ENCODE data around the gene TCEA2.

TCEA2 gene

GRCh38 chr20:64041781-64042053, 21.3 kb upstream of the TCEA2 start:
- H3K36me3 ChIP-seq (ENCODE audit: insufficient read depth, insufficient read length, low read length), result no peaks in the 10 kb centered on the region
- peaks cover 8% of the 10 kb centered on the region; the same call in 1 of the 2 replicates for H3K9me3 ChIP-seq (ENCODE audit: insufficient read depth, low read length)
- H3K4me1 ChIP-seq (ENCODE audit: insufficient read depth, insufficient read length), result peaks cover 31% of the 10 kb centered on the region
- DNase-seq (ENCODE audit: low read depth, low spot score), result no peak
- peak overlapping the region; percentile 62 for H3K4me3 ChIP-seq (ENCODE audit: insufficient read length, low read depth)
- peak overlapping the region; percentile 74 for H3K9ac ChIP-seq (ENCODE audit: insufficient read length, low read depth)
- H3K27me3 ChIP-seq (ENCODE audit: insufficient read depth, insufficient read length), result peaks cover 70% of the 10 kb centered on the region
- TF ChIP-seq SUZ12 (IDR thresholded peaks at IDR 0.05; ENCODE audit: extremely low read depth, insufficient read depth, insufficient read length) (no peak), ZNF274 (IDR thresholded peaks at IDR 0.05; ENCODE audit: low read depth, low read length) (no peak), YY1 (IDR thresholded peaks at IDR 0.05; ENCODE audit: insufficient read depth, insufficient read length) (no peak)

- no peak for DNase-seq (ENCODE audit: low read depth, low spot score)
- Histone ChIP-seq H3K27me3 (ENCODE audit: insufficient read depth, insufficient read length) (peaks cover 71% of the 10 kb centered on the region), H3K4me3 (ENCODE audit: insufficient read length, low read depth) (peak overlapping the region; percentile 62), H3K36me3 (ENCODE audit: insufficient read depth, insufficient read length, low read length) (peaks cover 3% of the 10 kb centered on the region), H3K9me3 (ENCODE audit: insufficient read depth, low read length) (peaks cover 8% of the 10 kb centered on the region; the same call in 1 of the 2 replicates), H3K9ac (ENCODE audit: insufficient read length, low read depth) (peak overlapping the region; percentile 74), H3K4me1 (ENCODE audit: insufficient read depth, insufficient read length) (peaks cover 28% of the 10 kb centered on the region)
- TF ChIP-seq ZNF274 (IDR thresholded peaks at IDR 0.05; ENCODE audit: low read depth, low read length) (no peak), SUZ12 (IDR thresholded peaks at IDR 0.05; ENCODE audit: extremely low read depth, insufficient read depth, insufficient read length) (peak; percentile 77), YY1 (IDR thresholded peaks at IDR 0.05; ENCODE audit: insufficient read depth, insufficient read length) (no peak)
Observed at GRCh38 chr20:64042054-64042781, 20.8 kb upstream of the TCEA2 start.

GRCh38 chr20:64043768-64044167, 19.2 kb upstream of the TCEA2 start:
- Histone ChIP-seq H3K9me3 (ENCODE audit: insufficient read depth, low read length) (peaks cover 8% of the 10 kb centered on the region; the same call in 1 of the 2 replicates), H3K4me1 (ENCODE audit: insufficient read depth, insufficient read length) (peaks cover 25% of the 10 kb centered on the region), H3K27me3 (ENCODE audit: insufficient read depth, insufficient read length) (peaks cover 72% of the 10 kb centered on the region), H3K36me3 (ENCODE audit: insufficient read depth, insufficient read length, low read length) (peaks cover 3% of the 10 kb centered on the region), H3K9ac (ENCODE audit: insufficient read length, low read depth) (no peak overlapping the region), H3K4me3 (ENCODE audit: insufficient read length, low read depth) (no peak overlapping the region)
- TF ChIP-seq ZNF274 (IDR thresholded peaks at IDR 0.05; ENCODE audit: low read depth, low read length), result no peak
- no peak for TF ChIP-seq SUZ12 (IDR thresholded peaks at IDR 0.05; ENCODE audit: extremely low read depth, insufficient read depth, insufficient read length)
- TF ChIP-seq YY1 (IDR thresholded peaks at IDR 0.05; ENCODE audit: insufficient read depth, insufficient read length), result no peak
- DNase-seq (ENCODE audit: low read depth, low spot score), result no peak

GRCh38 chr20:64044484-64045247, 18.3 kb upstream of the TCEA2 start:
- Histone ChIP-seq H3K4me3 (ENCODE audit: insufficient read length, low read depth) (no peak overlapping the region), H3K36me3 (ENCODE audit: insufficient read depth, insufficient read length, low read length) (peaks cover 3% of the 10 kb centered on the region), H3K4me1 (ENCODE audit: insufficient read depth, insufficient read length) (peaks cover 22% of the 10 kb centered on the region), H3K9ac (ENCODE audit: insufficient read length, low read depth) (peak overlapping the region; percentile 42), H3K9me3 (ENCODE audit: insufficient read depth, low read length) (peaks cover 3% of the 10 kb centered on the region; the same call in 1 of the 2 replicates), H3K27me3 (ENCODE audit: insufficient read depth, insufficient read length) (peaks cover 68% of the 10 kb centered on the region)
- TF ChIP-seq YY1 (IDR thresholded peaks at IDR 0.05; ENCODE audit: insufficient read depth, insufficient read length) (no peak), ZNF274 (IDR thresholded peaks at IDR 0.05; ENCODE audit: low read depth, low read length) (no peak), SUZ12 (IDR thresholded peaks at IDR 0.05; ENCODE audit: extremely low read depth, insufficient read depth, insufficient read length) (no peak)
- DNase-seq (ENCODE audit: low read depth, low spot score), result no peak

GRCh38 chr20:64045346-64046011, 17.5 kb upstream of the TCEA2 start:
- no peak for DNase-seq (ENCODE audit: low read depth, low spot score)
- peak overlapping the region; percentile 42 for H3K9ac ChIP-seq (ENCODE audit: insufficient read length, low read depth)
- peaks cover 68% of the 10 kb centered on the region for H3K27me3 ChIP-seq (ENCODE audit: insufficient read depth, insufficient read length)

GRCh38 chr20:64047046-64047389, 16.0 kb upstream of the TCEA2 start:
- peaks cover 30% of the 10 kb centered on the region for H3K4me1 ChIP-seq (ENCODE audit: insufficient read depth, insufficient read length)
- peaks cover 3% of the 10 kb centered on the region for H3K36me3 ChIP-seq (ENCODE audit: insufficient read depth, insufficient read length, low read length)
- DNase-seq (ENCODE audit: low read depth, low spot score), result no peak
- H3K4me3 ChIP-seq (ENCODE audit: insufficient read length, low read depth), result no peak overlapping the region
- H3K9me3 ChIP-seq (ENCODE audit: insufficient read depth, low read length), result no peaks in the 10 kb centered on the region
- peaks cover 52% of the 10 kb centered on the region for H3K27me3 ChIP-seq (ENCODE audit: insufficient read depth, insufficient read length)
- TF ChIP-seq ZNF274 (IDR thresholded peaks at IDR 0.05; ENCODE audit: low read depth, low read length) (no peak), SUZ12 (IDR thresholded peaks at IDR 0.05; ENCODE audit: extremely low read depth, insufficient read depth, insufficient read length) (no peak), YY1 (IDR thresholded peaks at IDR 0.05; ENCODE audit: insufficient read depth, insufficient read length) (no peak)
- H3K9ac ChIP-seq (ENCODE audit: insufficient read length, low read depth), result no peak overlapping the region

More at GRCh38 chr20:64045346-64046011, 17.5 kb upstream of the TCEA2 start:
- no peaks in the 10 kb centered on the region for H3K9me3 ChIP-seq (ENCODE audit: insufficient read depth, low read length)
- peaks cover 29% of the 10 kb centered on the region for H3K4me1 ChIP-seq (ENCODE audit: insufficient read depth, insufficient read length)
- no peak overlapping the region for H3K4me3 ChIP-seq (ENCODE audit: insufficient read length, low read depth)
- TF ChIP-seq ZNF274 (IDR thresholded peaks at IDR 0.05; ENCODE audit: low read depth, low read length) (no peak), YY1 (IDR thresholded peaks at IDR 0.05; ENCODE audit: insufficient read depth, insufficient read length) (no peak), SUZ12 (IDR thresholded peaks at IDR 0.05; ENCODE audit: extremely low read depth, insufficient read depth, insufficient read length) (no peak)
- peaks cover 3% of the 10 kb centered on the region for H3K36me3 ChIP-seq (ENCODE audit: insufficient read depth, insufficient read length, low read length)

GRCh38 chr20:64047968-64048401, 15.0 kb upstream of the TCEA2 start:
- peak overlapping the region; percentile 42 for H3K4me3 ChIP-seq (ENCODE audit: insufficient read length, low read depth)
- peaks cover 3% of the 10 kb centered on the region for H3K36me3 ChIP-seq (ENCODE audit: insufficient read depth, insufficient read length, low read length)
- peaks cover 31% of the 10 kb centered on the region for H3K4me1 ChIP-seq (ENCODE audit: insufficient read depth, insufficient read length)
- H3K27me3 ChIP-seq (ENCODE audit: insufficient read depth, insufficient read length), result peaks cover 47% of the 10 kb centered on the region
- peak overlapping the region; percentile 72 for H3K9ac ChIP-seq (ENCODE audit: insufficient read length, low read depth)
- no peaks in the 10 kb centered on the region for H3K9me3 ChIP-seq (ENCODE audit: insufficient read depth, low read length)
- TF ChIP-seq SUZ12 (IDR thresholded peaks at IDR 0.05; ENCODE audit: extremely low read depth, insufficient read depth, insufficient read length), result no peak
- TF ChIP-seq YY1 (IDR thresholded peaks at IDR 0.05; ENCODE audit: insufficient read depth, insufficient read length), result no peak
- no peak for TF ChIP-seq ZNF274 (IDR thresholded peaks at IDR 0.05; ENCODE audit: low read depth, low read length)
- no peak for DNase-seq (ENCODE audit: low read depth, low spot score)

Data from NT2/D1 (cell line).